HepG2 (cell line): Measurements from ENCODE around the gene MTHFSD. TPM values are rescaled to one million over a fixed set of nuclear protein-coding genes. Genes with fewer than 3 reads are reported as not detected.
A peak's percentile ranks its signal among the peaks of the same experiment; 100 is the strongest.

Experiments
- ATAC-seq: fragments of 200-7000 bp; cut with Tn5 transposase; 3 replicates; pipeline ENCODE4 v1.9.1; 2020; ENCODE audit warnings: mild to moderate bottlenecking, moderate library complexity
- BruUV-seq: library from RNA; stranded (reverse); fragments of 400-500 nt; replicated peaks from 2 replicates; lab custom pipeline; 2021; lab: Mats Ljungman, UMichigan
- CTCF ChIA-PET: fragments of 300-600 bp; formaldehyde crosslinking; extraction: SDS; loops from one replicate; lab custom pipeline; 2021; ENCODE audit warnings: low total read pairs, inconsistent platforms, low intra/inter-chr PET ratio; lab: Yijun Ruan, JAX
- POLR2A ChIA-PET: fragments of 350-600 bp; sonication (Branson Sonifier 250); formaldehyde crosslinking; loops from one replicate; lab custom pipeline; 2020; ENCODE audit warnings: antibody characterized with exemption, inconsistent platforms; lab: Yijun Ruan, JAX
- DNase-seq: peaks from one replicate; pipeline ENCODE4 v3.0.0-alpha.2; 2015; ENCODE audit warnings: low spot score
- FAIRE-seq: peaks from 3 replicates; lab custom pipeline; 2011; peaks lifted over from hg19 to GRCh38; lab: Jason Lieb, UNC
- H2AFZ ChIP-seq: one replicate; pipeline ENCODE4 v1.6.1; 2011; ENCODE audit warnings: low read length, inconsistent platforms
- H3K27ac ChIP-seq: fragments of 300-600 bp; 3 replicates; pipeline ENCODE4 v1.8.0; 2011; ENCODE audit warnings: mixed run types, mild to moderate bottlenecking, mixed read lengths, low read length, inconsistent platforms; ENCODE audit not compliant: insufficient read depth; ENCODE audit errors: extremely low read length
- H3K27me3 ChIP-seq, 2 experiments: fragments of 200-600 bp in 1 of 2; 2 replicates in 1 of 2; 3 replicates in 1 of 2; pipeline versions ENCODE4 v1.6.0 to v1.8.0; 2011; ENCODE audit warnings: low read length in 2 of 2, mild to moderate bottlenecking in 2 of 2, moderate library complexity in 2 of 2, inconsistent platforms in 1 of 2; ENCODE audit not compliant: insufficient read depth in 2 of 2, control insufficient read depth in 1 of 2
- H3K36me3 ChIP-seq, 2 experiments: fragments of 200-600 bp in 1 of 2; replicated peaks in 1 of 2; 2 replicates in 1 of 2; 3 replicates in 1 of 2; pipeline versions ENCODE4 v1.5.1 to v1.8.0; 2011; ENCODE audit warnings: low read length in 2 of 2, inconsistent platforms in 1 of 2; ENCODE audit not compliant: insufficient read depth in 2 of 2, control insufficient read depth in 1 of 2
- H3K4me1 ChIP-seq: 2 replicates; pipeline ENCODE4 v1.5.1; 2012; ENCODE audit warnings: low read length, inconsistent platforms; ENCODE audit not compliant: insufficient read depth
- H3K4me2 ChIP-seq: 2 replicates; pipeline ENCODE4 v1.6.0; 2011; ENCODE audit warnings: low read depth, low read length, inconsistent platforms
- H3K4me3 ChIP-seq, 3 experiments: fragments of 200-600 bp in 1 of 3; sonication (generic), shearing (Covaris generic) in 1 of 3; replicated peaks in 1 of 3; 2 replicates each; pipeline ENCODE4 v1.5.1; 2011 to 2016; ENCODE audit warnings: low read length in 3 of 3, inconsistent platforms in 2 of 3, low read depth in 2 of 3, mild to moderate bottlenecking in 2 of 3, control low read depth in 1 of 3, mixed read lengths in 1 of 3; ENCODE audit not compliant: insufficient read depth in 1 of 3
- H3K79me2 ChIP-seq: one replicate; pipeline ENCODE4 v1.6.1; 2011; ENCODE audit warnings: low read length, inconsistent platforms; ENCODE audit not compliant: insufficient read depth
- H3K9ac ChIP-seq: 2 replicates; pipeline ENCODE4 v1.6.0; 2011; ENCODE audit warnings: mild to moderate bottlenecking, low read depth, low read length, inconsistent platforms; ENCODE audit not compliant: insufficient read depth
- H3K9me3 ChIP-seq: 2 replicates; pipeline ENCODE4 v1.5.1; 2012; ENCODE audit warnings: mild to moderate bottlenecking, low read length
- H4K20me1 ChIP-seq: 2 replicates; pipeline ENCODE4 v1.6.0; 2011; ENCODE audit warnings: inconsistent platforms, mild to moderate bottlenecking, low read length, moderate library complexity; ENCODE audit not compliant: insufficient read depth
- AGO2 ChIP-seq: fragments of 200-400 bp; formaldehyde crosslinking; optimal IDR thresholded peaks from 2 replicates; pipeline ENCODE3; 2017; ENCODE audit warnings: mild to moderate bottlenecking, low read depth, low read length, moderate library complexity
- ATF7 ChIP-seq, 2 experiments: fragments of 450-650 bp in 1 of 2; sonication (generic) in 1 of 2; formaldehyde crosslinking in 1 of 2; IDR thresholded peaks; 2 replicates each; pipeline versions ENCODE4 v1.4.0 to v1.6.1; 2016 to 2020; ENCODE audit warnings: antibody characterized with exemption in 1 of 2, mild to moderate bottlenecking in 1 of 2, missing genetic modification reagents in 1 of 2
- BORCS8-MEF2B ChIP-seq: sonication (generic); formaldehyde crosslinking; IDR thresholded peaks from 2 replicates; pipeline ENCODE4 v1.8.0; 2022; ENCODE audit warnings: mild to moderate bottlenecking, missing genetic modification reagents
- CENPT ChIP-seq: sonication (generic); formaldehyde crosslinking; IDR thresholded peaks from 2 replicates; pipeline ENCODE4 v1.8.0; 2022; ENCODE audit warnings: low read depth, mild to moderate bottlenecking, moderate library complexity, missing genetic modification reagents
- MAFF ChIP-seq: IDR thresholded peaks from 2 replicates; pipeline ENCODE4 v1.6.1; 2011; ENCODE audit warnings: low read depth, low read length, improper control_type of control experiment
- MATR3 ChIP-seq: sonication (generic); formaldehyde crosslinking; IDR thresholded peaks from 2 replicates; pipeline ENCODE4 v1.4.0; 2020; ENCODE audit warnings: missing genetic modification reagents
- REPIN1 ChIP-seq: sonication (generic); formaldehyde crosslinking; IDR thresholded peaks from 2 replicates; pipeline ENCODE4 v1.8.0; 2022; ENCODE audit warnings: missing genetic modification reagents, low read depth, mild to moderate bottlenecking, borderline replicate concordance
- SAP130 ChIP-seq: IDR thresholded peaks from 2 replicates; pipeline ENCODE4 v1.6.1; 2016; ENCODE audit warnings: low read depth
- THAP11 ChIP-seq: IDR thresholded peaks from 2 replicates; pipeline ENCODE4 v1.6.1; 2016; ENCODE audit warnings: missing biosample characterization, missing genetic modification reagents
- ZFP36L2 ChIP-seq: sonication (generic); formaldehyde crosslinking; IDR thresholded peaks from 2 replicates; pipeline ENCODE4 v1.4.0; 2020; ENCODE audit warnings: missing genetic modification reagents
- ZFP37 ChIP-seq: sonication (generic); formaldehyde crosslinking; IDR thresholded peaks from 2 replicates; pipeline ENCODE4 v1.4.0; 2020; ENCODE audit warnings: missing genetic modification reagents, borderline replicate concordance
- ZNF367 ChIP-seq: sonication (generic); formaldehyde crosslinking; IDR thresholded peaks from 2 replicates; pipeline ENCODE4 v1.4.0; 2020; ENCODE audit warnings: missing genetic modification reagents, borderline replicate concordance
- ZNF383 ChIP-seq: sonication (generic); formaldehyde crosslinking; IDR thresholded peaks from 2 replicates; pipeline ENCODE4 v1.4.0; 2020; ENCODE audit warnings: missing genetic modification reagents, mild to moderate bottlenecking, borderline replicate concordance
- WGBS: methylation state at CpG from one replicate; pipeline ENCODE4 v1.1.6; 2017; ENCODE audit warnings: low lambda C conversion rate; 5-methylcytosine and 5-hydroxymethylcytosine counted together
- in situ Hi-C: cut with HindIII; loops from 2 replicates; pipeline ENCODE4 v1.10.0; 2017; ENCODE audit warnings: low pct_unique_long_range_greater_than_20kb; ENCODE audit not compliant: extremely low pct_ligation_motif_present
- intact Hi-C: fragments of 100-400 bp; cut with micrococcal nuclease; formaldehyde crosslinking; loops from one replicate; pipeline ENCODE4 v1.10.0; 2022; ENCODE audit not compliant: unreplicated experiment
- polyA plus RNA-seq, 8 experiments: library from polyadenylated mRNA; depleted of rRNA in 3 of 8; stranded (reverse) in 7 of 8; unstranded in 1 of 8; fragments of >200 nt; fragmentation: Illumina TruSeq in 4 of 8; extraction: Trizol in 4 of 8; gene quantifications; 2 replicates each; pipeline versions ENCODE4 v1.2.1 to v1.2.3, GENCODE V29; 2011 to 2016; ENCODE audit warnings: low read depth in 4 of 8, missing spikeins in 1 of 8, mixed read lengths in 1 of 8; ENCODE audit not compliant: insufficient read depth in 1 of 8
- total RNA-seq, 5 experiments: library from RNA; depleted of rRNA; stranded (reverse); fragments of >200 nt; fragmentation: Illumina TruSeq; extraction: Trizol; gene quantifications; 2 replicates each; pipeline ENCODE4 v1.2.3, GENCODE V29; 2016; ENCODE audit warnings: low read depth in 1 of 5
- TF ChIP-seq, protein P1 (sequence below): fragments of 450-650 bp; IDR thresholded peaks from 2 replicates; pipeline ENCODE4 v1.6.1; 2016
- TF ChIP-seq, protein P2 (sequence below): sonication (generic); formaldehyde crosslinking; IDR thresholded peaks from 2 replicates; pipeline ENCODE4 v1.5.0; 2020; ENCODE audit warnings: missing genetic modification reagents, mild to moderate bottlenecking, borderline replicate concordance

The MTHFSD gene
- total and polyA plus RNA-seq, 2 of the 13 experiments (the other 11 are each of a cell fraction or from before 2014, with no cell fraction given), result 14.2 to 16.3 TPM

DNA sequence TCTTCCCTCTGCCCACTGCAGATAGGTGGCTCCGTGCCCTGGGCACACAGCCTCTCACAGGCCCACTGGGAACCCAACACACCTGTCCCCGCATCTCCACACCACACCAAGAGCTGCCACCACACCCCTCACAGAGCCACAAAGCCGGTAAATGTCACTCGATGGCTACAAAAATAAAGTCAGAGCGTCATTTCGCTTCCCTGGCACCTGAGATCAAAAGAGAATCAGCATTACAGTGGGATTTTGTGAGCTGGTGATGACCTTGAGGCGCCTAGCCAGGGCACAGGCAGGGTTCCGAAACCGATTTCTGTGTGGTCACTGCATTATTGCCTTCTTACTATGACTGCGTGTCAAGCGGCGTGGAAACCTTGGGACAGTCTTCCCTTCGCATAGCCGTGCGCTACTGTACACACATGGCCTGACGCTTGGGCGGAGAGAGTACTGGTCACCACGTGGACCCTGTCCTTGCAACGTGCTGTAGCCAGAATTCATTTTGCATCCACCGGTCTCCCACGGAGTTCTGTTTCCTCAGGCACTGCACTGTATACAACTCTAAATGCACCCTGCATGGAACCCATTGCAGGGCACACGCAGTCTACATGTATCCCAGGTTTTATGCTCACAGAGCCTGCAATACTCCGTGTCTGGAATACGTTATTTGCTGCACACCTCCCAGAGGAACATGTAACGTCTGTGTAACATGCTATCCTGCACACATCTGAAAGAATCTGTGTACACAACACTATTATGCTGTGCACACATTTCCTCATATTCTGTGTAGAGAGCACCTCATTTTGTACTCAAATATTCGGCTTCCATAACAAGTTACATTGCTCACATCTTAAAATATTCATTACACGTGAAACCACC is 50.5 kb downstream of the MTHFSD start:
- no peak overlapping the region for H3K4me2 ChIP-seq
- H3K9ac ChIP-seq, result no peak overlapping the region
- peaks cover 9% of the 10 kb centered on the region; the same call in 1 of the 2 replicates for H3K4me1 ChIP-seq
- ATAC-seq, result no peak
- no peaks in the 10 kb centered on the region for H3K79me2 ChIP-seq
- no peak for DNase-seq
- no peaks in the 10 kb centered on the region; the same call in 1 of the 2 replicates for H4K20me1 ChIP-seq
- no TSS peak for BruUV-seq
- H3K4me3 ChIP-seq, result no peak overlapping the region
- no peaks in the 10 kb centered on the region for H3K36me3 ChIP-seq
- H3K27me3 ChIP-seq, result peaks cover 36 to 97% of the 10 kb centered on the region in 2 experiments
- CTCF ChIA-PET, result no interaction called here
- no peak overlapping the region for H2AFZ ChIP-seq
- 31% methylated on average over 18 of the region's 27 CpGs for WGBS
- TF ChIP-seq, protein P1, sequence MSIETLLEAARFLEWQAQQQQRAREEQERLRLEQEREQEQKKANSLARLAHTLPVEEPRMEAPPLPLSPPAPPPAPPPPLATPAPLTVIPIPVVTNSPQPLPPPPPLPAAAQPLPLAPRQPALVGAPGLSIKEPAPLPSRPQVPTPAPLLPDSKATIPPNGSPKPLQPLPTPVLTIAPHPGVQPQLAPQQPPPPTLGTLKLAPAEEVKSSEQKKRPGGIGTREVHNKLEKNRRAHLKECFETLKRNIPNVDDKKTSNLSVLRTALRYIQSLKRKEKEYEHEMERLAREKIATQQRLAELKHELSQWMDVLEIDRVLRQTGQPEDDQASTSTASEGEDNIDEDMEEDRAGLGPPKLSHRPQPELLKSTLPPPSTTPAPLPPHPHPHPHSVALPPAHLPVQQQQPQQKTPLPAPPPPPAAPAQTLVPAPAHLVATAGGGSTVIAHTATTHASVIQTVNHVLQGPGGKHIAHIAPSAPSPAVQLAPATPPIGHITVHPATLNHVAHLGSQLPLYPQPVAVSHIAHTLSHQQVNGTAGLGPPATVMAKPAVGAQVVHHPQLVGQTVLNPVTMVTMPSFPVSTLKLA, result peak; percentile 91
- no peak for TF ChIP-seq ZFP37 (CRISPR knock-in tag)
- TF ChIP-seq, all 625 proteins: peak for 1
- intact Hi-C loops (no loop called here), in situ Hi-C loops (loop anchor here (25.0 kb wide), 1 partner anchor 692 kb away; no protein-coding TSS in a partner anchor)
- Histone ChIP-seq H3K9me3 (no peaks in the 10 kb centered on the region), H3K27ac (no peak overlapping the region)
- POLR2A ChIA-PET, result no interaction called here
- FAIRE-seq, result no peak

DNA sequence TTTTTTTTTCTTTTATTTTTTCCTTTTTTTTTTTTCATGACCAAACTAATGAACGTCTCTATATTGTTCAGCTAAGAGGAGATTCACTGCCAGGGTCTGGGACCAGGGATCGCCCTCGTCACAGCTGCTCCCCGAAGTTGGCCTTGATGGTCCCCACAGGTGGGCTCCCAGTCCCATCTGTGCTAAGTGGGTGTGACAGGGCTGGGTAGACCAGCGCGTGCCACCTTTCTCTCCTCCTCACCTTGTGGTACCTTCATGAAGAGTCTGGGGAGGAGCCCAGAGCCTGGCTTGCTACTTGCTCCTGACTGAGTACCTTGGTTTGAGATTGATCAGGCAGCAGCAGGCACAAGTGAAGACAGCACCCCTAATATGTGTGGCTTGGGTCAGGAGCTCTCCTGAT is 51.2 kb downstream of the MTHFSD start:
- no peaks in the 10 kb centered on the region; the same call in 1 of the 2 replicates for H4K20me1 ChIP-seq
- H3K79me2 ChIP-seq, result no peaks in the 10 kb centered on the region
- CTCF ChIA-PET, result no interaction called here
- H3K27ac ChIP-seq, result no peak overlapping the region
- H3K36me3 ChIP-seq, result no peaks in the 10 kb centered on the region
- intact Hi-C loops (no loop called here), in situ Hi-C loops (loop anchor here (25.0 kb wide), 1 partner anchor 692 kb away; no protein-coding TSS in a partner anchor)
- FAIRE-seq, result no peak
- H3K4me3 ChIP-seq, result no peak overlapping the region
- WGBS, result 40% methylated on average over 6 of the region's 6 CpGs
- no peak overlapping the region for H3K4me2 ChIP-seq
- no peak for DNase-seq
- H2AFZ ChIP-seq, result no peak overlapping the region
- BruUV-seq, result no TSS peak
- no peak overlapping the region for H3K9ac ChIP-seq
- peaks cover 30 to 97% of the 10 kb centered on the region in 2 experiments for H3K27me3 ChIP-seq
- H3K9me3 ChIP-seq, result no peaks in the 10 kb centered on the region
- POLR2A ChIA-PET, result no interaction called here
- H3K4me1 ChIP-seq, result peaks cover 9% of the 10 kb centered on the region; the same call in 1 of the 2 replicates
- ATAC-seq, result no peak
- TF ChIP-seq MATR3 (CRISPR knock-in tag), result no peak
- TF ChIP-seq SAP130 (CRISPR knock-in tag), result no peak
- TF ChIP-seq BORCS8-MEF2B (CRISPR knock-in tag), result no peak
- TF ChIP-seq MAFF, result no peak
- TF ChIP-seq THAP11, result no peak
- no peak for TF ChIP-seq ATF7 (IDR thresholded peaks at IDR 0.05)
- no peak for TF ChIP-seq ATF7 (CRISPR knock-in tag; IDR thresholded peaks at IDR 0.05)
- no peak for TF ChIP-seq ZFP36L2
- no peak for TF ChIP-seq ZNF367
- no peak for TF ChIP-seq ZNF383 (CRISPR knock-in tag)
- TF ChIP-seq AGO2, result no peak
- no peak for TF ChIP-seq CENPT (CRISPR knock-in tag)
- TF ChIP-seq REPIN1 (CRISPR knock-in tag), result no peak
- TF ChIP-seq, protein P2, sequence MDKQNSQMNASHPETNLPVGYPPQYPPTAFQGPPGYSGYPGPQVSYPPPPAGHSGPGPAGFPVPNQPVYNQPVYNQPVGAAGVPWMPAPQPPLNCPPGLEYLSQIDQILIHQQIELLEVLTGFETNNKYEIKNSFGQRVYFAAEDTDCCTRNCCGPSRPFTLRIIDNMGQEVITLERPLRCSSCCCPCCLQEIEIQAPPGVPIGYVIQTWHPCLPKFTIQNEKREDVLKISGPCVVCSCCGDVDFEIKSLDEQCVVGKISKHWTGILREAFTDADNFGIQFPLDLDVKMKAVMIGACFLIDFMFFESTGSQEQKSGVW (CRISPR knock-in tag), result no peak
